Cardiac fibroblast (primary cell): ENCODE data around the gene WFDC1.

Source experiments
- DNase-seq, 2 donors: peaks; one replicate each; pipeline versions ENCODE4 v3.0.0 to v3.0.0-alpha.2; 2010; ENCODE audit warnings: low read depth in 2 of 2
- H3K4me3 ChIP-seq, 2 donors: replicated peaks in 1 of 2; 1 replicate in 1 of 2; 2 replicates in 1 of 2; pipeline ENCODE4 v1.5.1; 2011; ENCODE audit warnings: low read depth in 2 of 2, low read length in 2 of 2, mild to moderate bottlenecking in 2 of 2, moderate library complexity in 1 of 2
- CTCF ChIP-seq: IDR thresholded peaks from one replicate; pipeline ENCODE4 v1.5.1; 2011; ENCODE audit warnings: low read depth, mild to moderate bottlenecking, low read length, inconsistent platforms

The WFDC1 gene

DNA sequence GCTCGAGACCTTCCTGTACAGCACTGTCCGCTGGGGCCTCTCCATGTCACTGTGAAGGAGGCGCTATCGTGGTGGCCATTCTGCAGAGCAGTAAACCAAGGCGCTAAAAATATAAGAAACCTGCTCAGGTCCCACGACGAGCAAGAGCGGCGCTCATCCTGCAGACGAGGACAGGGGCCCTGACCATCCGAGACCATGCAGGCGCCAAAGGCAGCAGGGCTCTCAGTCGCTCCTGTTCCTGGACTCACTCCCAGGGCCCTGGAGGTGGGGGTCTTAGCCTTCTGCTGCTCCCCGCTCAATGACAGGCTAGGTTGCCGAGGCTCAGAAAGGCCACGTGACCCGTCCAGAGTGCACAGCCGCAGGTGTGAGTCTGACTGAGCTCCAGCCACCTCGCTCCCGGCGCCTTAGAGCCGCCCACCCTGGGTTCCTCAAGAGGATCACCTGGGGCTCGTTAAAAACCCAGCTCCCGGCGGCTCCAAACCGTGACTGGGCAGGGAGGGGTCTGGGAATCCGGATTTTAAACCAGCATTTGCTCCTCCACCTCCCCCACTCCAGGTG, 73.2 kb downstream of the WFDC1 start:
- no peak for DNase-seq
- no peak overlapping the region for H3K4me3 ChIP-seq
- TF ChIP-seq CTCF, result no peak

DNA sequence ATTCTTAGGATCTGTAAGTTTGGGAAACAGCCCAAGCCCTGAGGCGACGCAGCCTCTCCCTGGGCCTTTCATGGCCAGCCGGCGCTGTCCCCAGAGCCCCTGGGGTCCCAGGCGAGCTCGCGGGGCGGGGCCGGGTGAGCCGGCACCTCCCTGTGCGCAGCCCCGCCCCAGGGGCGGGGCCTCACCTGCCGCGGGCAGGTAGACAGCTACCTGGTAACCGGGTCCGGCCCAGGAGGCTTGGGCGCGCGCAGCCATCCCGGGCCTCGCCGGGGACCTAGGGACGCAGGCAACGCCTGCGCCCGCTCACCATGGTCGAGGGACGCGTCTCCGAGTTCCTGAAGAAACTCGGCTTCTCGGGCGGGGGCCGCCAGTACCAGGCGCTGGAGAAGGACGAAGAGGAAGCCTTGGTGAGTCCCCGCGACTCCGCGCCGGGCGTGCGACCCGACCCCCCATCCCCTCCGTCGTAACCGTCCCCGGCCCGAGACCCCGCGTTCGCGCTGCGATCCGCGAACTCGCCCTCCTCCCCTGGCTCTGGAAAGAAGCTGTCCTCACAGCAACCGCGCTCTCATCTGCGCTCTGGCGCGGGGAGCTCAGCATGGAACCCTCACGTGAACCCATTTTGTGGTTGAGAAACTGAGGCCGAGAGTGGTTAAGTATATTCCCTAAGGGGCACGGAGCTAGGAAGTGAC, 73.8 kb downstream of the WFDC1 start, which contains the start of gene ATP2C2:
Gene ATP2C2 (plus strand): TSS at position 231 of the 689 bp plus-strand sequence. CDS start 78 bp downstream, at position 309.
- no peak for TF ChIP-seq CTCF
- no peak within 1 kb of the TSS for H3K4me3 ChIP-seq
- no peak for DNase-seq

GRCh38 chr16:84369105-84369504, 74.4 kb downstream of the WFDC1 start:
- DNase-seq, result no peak
- no peak overlapping the region for H3K4me3 ChIP-seq
- TF ChIP-seq CTCF, result no peak

GRCh38 chr16:84369938-84370627, 75.4 kb downstream of the WFDC1 start:
- H3K4me3 ChIP-seq, result no peak overlapping the region
- no peak for TF ChIP-seq CTCF
- DNase-seq, result no peak

DNA sequence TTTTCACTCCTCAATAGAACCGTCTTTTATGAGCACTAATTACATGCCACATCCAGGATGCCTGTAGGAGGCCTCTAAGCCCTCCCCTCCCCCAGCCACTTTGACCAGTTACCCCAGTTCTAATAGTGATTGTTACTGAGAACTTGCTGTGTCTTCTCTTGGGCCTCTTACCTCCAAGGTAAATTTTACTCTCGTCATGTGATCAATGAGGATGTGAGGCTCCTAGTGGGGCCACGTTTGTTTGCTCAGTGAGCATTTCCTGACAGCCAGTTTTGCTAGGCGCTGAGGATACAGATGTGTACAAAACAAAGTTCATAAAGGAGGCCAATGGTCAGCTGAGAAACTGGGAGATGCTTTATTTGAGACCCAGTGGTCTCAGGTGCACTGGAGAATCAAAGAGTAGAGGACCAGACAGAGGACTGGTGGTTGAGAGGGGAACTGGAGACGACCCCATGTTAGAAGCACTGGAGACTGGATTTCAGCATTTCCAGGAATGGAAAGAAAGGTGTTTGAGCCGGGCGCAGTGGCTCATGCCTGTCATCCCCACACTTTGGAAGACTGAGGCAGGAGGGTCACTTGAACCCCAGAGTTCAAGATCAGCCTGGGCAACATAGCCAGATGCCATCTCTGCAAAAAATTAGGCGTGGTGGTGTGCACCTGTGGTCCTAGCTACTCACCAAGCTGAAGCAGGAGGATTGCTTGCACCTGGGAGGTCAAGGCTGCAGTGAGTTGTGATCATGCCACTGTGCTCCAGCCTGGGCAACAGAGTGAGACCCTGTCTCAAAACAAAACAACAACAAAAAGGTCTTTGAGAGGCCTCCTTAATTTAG, 76.3 kb downstream of the WFDC1 start:
- no peak for DNase-seq
- no peak for TF ChIP-seq CTCF
- H3K4me3 ChIP-seq, result no peak overlapping the region

DNA sequence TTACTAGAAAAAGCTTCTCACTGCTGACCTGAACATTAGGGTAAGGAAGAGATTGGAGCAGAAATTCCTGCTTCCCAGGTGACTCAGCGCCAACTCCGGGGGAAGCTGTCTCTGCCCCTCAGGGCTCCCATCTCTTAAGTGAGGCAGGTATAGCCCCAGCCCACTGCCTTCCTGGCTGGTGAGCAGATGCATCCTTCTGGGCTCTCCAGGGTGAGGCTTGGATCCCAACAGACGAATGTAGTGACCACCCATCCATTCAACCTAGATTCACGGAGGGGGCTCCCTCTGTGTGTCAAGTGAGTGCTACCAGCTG, 76.8 kb downstream of the WFDC1 start:
- no peak for DNase-seq
- no peak overlapping the region for H3K4me3 ChIP-seq
- TF ChIP-seq CTCF, result no peak
